GM10266 (cell line): Measurements from ENCODE around the gene SLC22A23.

Experiments used
- DNase-seq: peaks from one replicate; pipeline ENCODE4 v3.0.0; 2012; ENCODE audit errors: extremely low spot score
- CTCF ChIP-seq: IDR thresholded peaks from 2 replicates; pipeline ENCODE4 v1.5.1; 2012; ENCODE audit warnings: mild to moderate bottlenecking, low read depth; ENCODE audit not compliant: control insufficient read depth, insufficient read depth; ENCODE audit errors: missing control alignments

Gene SLC22A23

GRCh38 chr6:3431994-3432393, 24.9 kb downstream of the SLC22A23 start:
- no peak for DNase-seq
- no peak for TF ChIP-seq CTCF

- TF ChIP-seq CTCF: no peak
- no peak for DNase-seq
Measured at GRCh38 chr6:3429211-3429610, 27.6 kb downstream of the SLC22A23 start.

GRCh38 chr6:3428700-3429099, 28.1 kb downstream of the SLC22A23 start:
- TF ChIP-seq CTCF: no peak
- DNase-seq: no peak

- TF ChIP-seq CTCF: no peak
- no peak for DNase-seq
Measured at GRCh38 chr6:3428247-3428646, 28.6 kb downstream of the SLC22A23 start.

- DNase-seq: no peak
- no peak for TF ChIP-seq CTCF
Measured at GRCh38 chr6:3427687-3428085, 29.2 kb downstream of the SLC22A23 start.

- TF ChIP-seq CTCF: no peak
- DNase-seq: no peak
Measured at GRCh38 chr6:3426927-3427686, 29.7 kb downstream of the SLC22A23 start.

- no peak for TF ChIP-seq CTCF
- no peak for DNase-seq
Measured at GRCh38 chr6:3426091-3426926, 30.5 kb downstream of the SLC22A23 start.
